Muscle layer of colon (tissue), 2 donors: Measurements from ENCODE around the gene GTPBP1.

Experiments
- H3K27ac ChIP-seq: one replicate; pipeline ENCODE4 v1.7.0; 2013; ENCODE audit warnings: low read depth, mild to moderate bottlenecking, low read length, moderate library complexity
- H3K27me3 ChIP-seq, 2 donors: one replicate each; pipeline ENCODE4 v1.7.0; 2013; ENCODE audit warnings: low read length in 2 of 2, mild to moderate bottlenecking in 2 of 2; ENCODE audit not compliant: insufficient read depth in 2 of 2, control insufficient read depth in 1 of 2
- H3K36me3 ChIP-seq: one replicate; pipeline ENCODE4 v1.7.0; 2013; ENCODE audit warnings: mild to moderate bottlenecking, low read length; ENCODE audit not compliant: insufficient read depth
- H3K4me1 ChIP-seq: one replicate; pipeline ENCODE4 v1.7.0; 2013; ENCODE audit warnings: mild to moderate bottlenecking, low read length; ENCODE audit not compliant: insufficient read depth
- H3K4me3 ChIP-seq, 2 donors: one replicate each; pipeline ENCODE4 v1.7.0; 2013; ENCODE audit warnings: low read length in 2 of 2, low read depth in 1 of 2, mild to moderate bottlenecking in 1 of 2, moderate library complexity in 1 of 2
- H3K9ac ChIP-seq: one replicate; pipeline ENCODE4 v1.7.0; 2013; ENCODE audit warnings: low read length
- H3K9me3 ChIP-seq: one replicate; pipeline ENCODE4 v1.7.0; 2013; ENCODE audit warnings: mild to moderate bottlenecking, low read length
- donor health status: abdominal sarcoma.
- donor health status: Adenocarcinoma of cecum.

The GTPBP1 gene

GRCh38 chr22:38706901-38707195, 1.1 kb downstream of the GTPBP1 start:
- Histone ChIP-seq H3K9me3 (no peaks in the 10 kb centered on the region), H3K27me3 (no peaks in the 10 kb centered on the region), H3K36me3 (peaks cover 10% of the 10 kb centered on the region), H3K27ac (peak overlapping the region; percentile 89), H3K4me3 (peak overlapping the region; percentile 75 to 90), H3K4me1 (peaks cover 30% of the 10 kb centered on the region), H3K9ac (peak overlapping the region; percentile 55)

- Histone ChIP-seq H3K9me3 (no peaks in the 10 kb centered on the region), H3K9ac (no peak overlapping the region), H3K36me3 (peaks cover 13% of the 10 kb centered on the region), H3K27me3 (no peaks in the 10 kb centered on the region), H3K4me1 (peaks cover 30% of the 10 kb centered on the region), H3K4me3 (peak overlapping the region in 1 of 2 donors; percentile 75), H3K27ac (no peak overlapping the region)
These were observed 1.6 kb downstream of the GTPBP1 start for GRCh38 chr22:38707346-38707745.

- no peak overlapping the region for H3K9ac ChIP-seq
- no peak overlapping the region for H3K27ac ChIP-seq
- H3K27me3 ChIP-seq: no peaks in the 10 kb centered on the region
- H3K36me3 ChIP-seq: peaks cover 20% of the 10 kb centered on the region
- H3K4me3 ChIP-seq: peak overlapping the region in 1 of 2 donors; percentile 75
- no peaks in the 10 kb centered on the region for H3K9me3 ChIP-seq
- peaks cover 30% of the 10 kb centered on the region for H3K4me1 ChIP-seq
These were observed 2.2 kb downstream of the GTPBP1 start for GRCh38 chr22:38707984-38708383.

GRCh38 chr22:38709306-38709705, 3.6 kb downstream of the GTPBP1 start:
- H3K4me3 ChIP-seq: no peak overlapping the region
- no peak overlapping the region for H3K27ac ChIP-seq
- peaks cover 22% of the 10 kb centered on the region for H3K36me3 ChIP-seq
- H3K9ac ChIP-seq: no peak overlapping the region
- H3K27me3 ChIP-seq: no peaks in the 10 kb centered on the region
- H3K9me3 ChIP-seq: no peaks in the 10 kb centered on the region
- H3K4me1 ChIP-seq: peaks cover 35% of the 10 kb centered on the region

GRCh38 chr22:38710351-38710750, 4.6 kb downstream of the GTPBP1 start:
- H3K27me3 ChIP-seq: no peaks in the 10 kb centered on the region
- no peak overlapping the region for H3K9ac ChIP-seq
- H3K9me3 ChIP-seq: no peaks in the 10 kb centered on the region
- H3K27ac ChIP-seq: no peak overlapping the region
- peaks cover 22% of the 10 kb centered on the region for H3K36me3 ChIP-seq
- H3K4me1 ChIP-seq: peaks cover 35% of the 10 kb centered on the region
- H3K4me3 ChIP-seq: no peak overlapping the region

- Histone ChIP-seq H3K9ac (no peak overlapping the region), H3K27ac (no peak overlapping the region), H3K36me3 (peaks cover 23% of the 10 kb centered on the region), H3K4me3 (no peak overlapping the region), H3K4me1 (peaks cover 35% of the 10 kb centered on the region), H3K9me3 (no peaks in the 10 kb centered on the region), H3K27me3 (no peaks in the 10 kb centered on the region)
These were observed 5.1 kb downstream of the GTPBP1 start for GRCh38 chr22:38710866-38711265.

- no peak overlapping the region for H3K4me3 ChIP-seq
- no peak overlapping the region for H3K9ac ChIP-seq
- H3K9me3 ChIP-seq: no peaks in the 10 kb centered on the region
- no peak overlapping the region for H3K27ac ChIP-seq
- peaks cover 25% of the 10 kb centered on the region for H3K4me1 ChIP-seq
- no peaks in the 10 kb centered on the region for H3K27me3 ChIP-seq
- peaks cover 41% of the 10 kb centered on the region for H3K36me3 ChIP-seq
These were observed 6.9 kb downstream of the GTPBP1 start for GRCh38 chr22:38712486-38713207.

GRCh38 chr22:38713921-38714320, 8.2 kb downstream of the GTPBP1 start:
- H3K27ac ChIP-seq: no peak overlapping the region
- no peaks in the 10 kb centered on the region for H3K27me3 ChIP-seq
- H3K4me1 ChIP-seq: peaks cover 24% of the 10 kb centered on the region
- H3K4me3 ChIP-seq: no peak overlapping the region
- no peak overlapping the region for H3K9ac ChIP-seq
- no peaks in the 10 kb centered on the region for H3K9me3 ChIP-seq
- H3K36me3 ChIP-seq: peaks cover 45% of the 10 kb centered on the region

- Histone ChIP-seq H3K27ac (no peak overlapping the region), H3K9ac (no peak overlapping the region), H3K4me3 (no peak overlapping the region), H3K36me3 (peaks cover 35% of the 10 kb centered on the region), H3K9me3 (no peaks in the 10 kb centered on the region), H3K4me1 (peaks cover 18% of the 10 kb centered on the region), H3K27me3 (no peaks in the 10 kb centered on the region)
These were observed 9.5 kb downstream of the GTPBP1 start for GRCh38 chr22:38715176-38715764.

GRCh38 chr22:38715852-38716251, 10.1 kb downstream of the GTPBP1 start:
- no peaks in the 10 kb centered on the region for H3K9me3 ChIP-seq
- H3K9ac ChIP-seq: no peak overlapping the region
- no peak overlapping the region for H3K27ac ChIP-seq
- no peak overlapping the region for H3K4me3 ChIP-seq
- H3K27me3 ChIP-seq: no peaks in the 10 kb centered on the region
- H3K36me3 ChIP-seq: peaks cover 38% of the 10 kb centered on the region
- peaks cover 18% of the 10 kb centered on the region for H3K4me1 ChIP-seq

GRCh38 chr22:38716271-38716670, 10.5 kb downstream of the GTPBP1 start:
- no peak overlapping the region for H3K9ac ChIP-seq
- no peaks in the 10 kb centered on the region for H3K27me3 ChIP-seq
- H3K4me1 ChIP-seq: peaks cover 18% of the 10 kb centered on the region
- no peak overlapping the region for H3K4me3 ChIP-seq
- no peaks in the 10 kb centered on the region for H3K9me3 ChIP-seq
- H3K36me3 ChIP-seq: peaks cover 40% of the 10 kb centered on the region
- no peak overlapping the region for H3K27ac ChIP-seq

- no peak overlapping the region for H3K9ac ChIP-seq
- peaks cover 18% of the 10 kb centered on the region for H3K4me1 ChIP-seq
- no peak overlapping the region for H3K27ac ChIP-seq
- no peaks in the 10 kb centered on the region for H3K9me3 ChIP-seq
- H3K4me3 ChIP-seq: no peak overlapping the region
- peaks cover 45% of the 10 kb centered on the region for H3K36me3 ChIP-seq
- H3K27me3 ChIP-seq: no peaks in the 10 kb centered on the region
These were observed 11.1 kb downstream of the GTPBP1 start for GRCh38 chr22:38716826-38717225.
